ENCODE data around the gene PSMA6. TPM values are rescaled to one million over a fixed set of nuclear protein-coding genes. Genes with fewer than 3 reads are reported as not detected.

The PSMA6 gene
- total RNA-seq, 4 donors from 2014 or later = 95.6 to 244 (median 169) TPM

- H3K27me3 ChIP-seq = no peaks in the 10 kb centered on the region
- H3K9me3 ChIP-seq = no peaks in the 10 kb centered on the region
- H3K4me3 ChIP-seq = no peak overlapping the region
- H3K27ac ChIP-seq = peak overlapping the region; percentile 43 to 94 (median 86)
- H3K4me1 ChIP-seq = peaks cover 76 to 96% (median 83%) of the 10 kb centered on the region in 3 donors
- no peak for DNase-seq
- WGBS, 2 donors = 61 to 68% methylated on average over 8 to 11 of the region's 12 CpGs
- no peaks in the 10 kb centered on the region for H3K36me3 ChIP-seq
- TF ChIP-seq POLR2A (IDR thresholded peaks at IDR 0.05) = no peak
- no peak for TF ChIP-seq CTCF (IDR thresholded peaks at IDR 0.05)
- intact Hi-C loops (cut with DNase I) = loop anchor here (5.0 kb wide), 1 partner anchor 62 kb away; the partner anchor contains the start of gene NFKBIA
These were observed 47.7 kb downstream of the PSMA6 start for GRCh38 chr14:35339761-35340406.

- no peaks in the 10 kb centered on the region for H3K27me3 ChIP-seq
- peak overlapping the region; percentile 89 to 94 (median 90) for H3K27ac ChIP-seq
- H3K36me3 ChIP-seq = no peaks in the 10 kb centered on the region
- no peak for TF ChIP-seq POLR2A (IDR thresholded peaks at IDR 0.05)
- TF ChIP-seq CTCF (IDR thresholded peaks at IDR 0.05) = no peak
- H3K4me1 ChIP-seq = peaks cover 66 to 86% (median 74%) of the 10 kb centered on the region in 3 donors
- H3K9me3 ChIP-seq = no peaks in the 10 kb centered on the region
- no peak for DNase-seq
- intact Hi-C loops (cut with DNase I) = no loop called here
- H3K4me3 ChIP-seq = peak overlapping the region in 2 of 4 donors; percentile 24 to 33
- WGBS, 2 donors = 77 to 97% methylated on average over 7 to 12 of the region's 14 CpGs
These were observed 48.7 kb downstream of the PSMA6 start for GRCh38 chr14:35340616-35341453.

DNA sequence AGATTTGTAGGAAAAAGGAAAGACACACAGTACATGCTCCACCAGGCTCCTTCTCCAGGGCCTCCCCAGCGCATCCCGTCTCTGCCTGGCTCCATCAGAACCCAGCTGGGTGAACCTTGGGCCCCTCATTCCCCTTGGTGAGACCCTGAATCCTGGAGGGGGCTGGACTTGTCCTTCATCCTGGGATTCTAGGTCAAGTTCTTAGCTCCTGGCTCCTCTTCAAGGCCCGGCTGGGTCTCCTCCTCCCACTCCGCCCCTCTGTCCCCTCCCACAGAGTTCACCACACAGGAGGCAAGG is 49.2 kb downstream of the PSMA6 start:
- peak overlapping the region; percentile 89 to 94 (median 90) for H3K27ac ChIP-seq
- TF ChIP-seq CTCF (IDR thresholded peaks at IDR 0.05) = no peak
- TF ChIP-seq POLR2A (IDR thresholded peaks at IDR 0.05) = no peak
- H3K4me3 ChIP-seq = peak overlapping the region in 2 of 4 donors; percentile 24 to 33
- H3K36me3 ChIP-seq = no peaks in the 10 kb centered on the region
- H3K27me3 ChIP-seq = no peaks in the 10 kb centered on the region
- peaks cover 61 to 81% (median 68%) of the 10 kb centered on the region in 3 donors for H3K4me1 ChIP-seq
- DNase-seq = no peak
- 17 to 33% methylated on average over 2 of the region's 4 CpGs for WGBS, 2 donors
- H3K9me3 ChIP-seq = no peaks in the 10 kb centered on the region
- intact Hi-C loops (cut with DNase I) = no loop called here

- H3K36me3 ChIP-seq = no peaks in the 10 kb centered on the region
- peak overlapping the region; percentile 8 to 54 (median 28) for H3K4me3 ChIP-seq
- H3K9me3 ChIP-seq = no peaks in the 10 kb centered on the region
- DNase-seq = peak; percentile 56
- peaks cover 55 to 75% (median 63%) of the 10 kb centered on the region in 3 donors for H3K4me1 ChIP-seq
- WGBS, 2 donors = 13 to 22% methylated on average over 11 to 14 of the region's 25 CpGs
- peak overlapping the region; percentile 89 to 94 (median 90) for H3K27ac ChIP-seq
- intact Hi-C loops (cut with DNase I) = no loop called here
- TF ChIP-seq CTCF (IDR thresholded peaks at IDR 0.05) (no peak), POLR2A (IDR thresholded peaks at IDR 0.05) (peak in 3 of 4 donors; percentile 34 to 69 (median 63))
- no peaks in the 10 kb centered on the region for H3K27me3 ChIP-seq
These were observed 49.7 kb downstream of the PSMA6 start for GRCh38 chr14:35341751-35342488.
